ENCODE results near the gene PCDHGA7. TPM values are rescaled to one million over a fixed set of nuclear protein-coding genes. Genes with fewer than 3 reads are reported as not detected.

The PCDHGA7 gene
- total and polyA plus RNA-seq, 11 donors, result 1.4 to 14.1 (median 7.5) TPM

DNA sequence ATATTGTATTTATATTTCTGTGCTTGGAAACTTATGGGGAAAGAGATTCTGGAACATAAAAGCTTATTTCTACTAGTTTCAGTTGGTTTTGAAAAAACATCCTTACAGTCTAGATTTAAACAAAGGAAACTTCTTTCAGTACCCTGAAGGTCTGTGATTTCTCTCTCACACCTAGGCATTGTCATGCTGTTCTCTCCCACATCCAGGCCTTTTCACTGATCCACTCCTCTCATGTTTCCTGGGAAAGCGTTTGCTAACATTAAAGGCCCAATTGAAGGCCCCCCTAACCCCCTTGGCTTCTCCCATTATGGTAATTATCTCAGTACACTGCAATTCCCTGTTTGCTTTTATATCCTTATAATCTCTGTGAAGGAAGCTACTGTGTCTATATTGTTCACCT lies 39.8 kb upstream of the PCDHGA7 start:
- H3K27me3 ChIP-seq, result peaks cover 0 to 28% (median 0%) of the 10 kb centered on the region in 9 donors
- no peak for DNase-seq
- ATAC-seq, result peak; percentile 50 to 69 (median 59)
- H3K36me3 ChIP-seq, result peaks cover 0 to 4% (median 0%) of the 10 kb centered on the region in 9 donors
- intact Hi-C loops (cut with DNase I), result loop anchor here in 3 of 10 donors (5.0 to 10.0 kb wide), 4 partner anchors 62 to 220 kb away; partner anchors contain the start of genes PCDHGA9 (in 1 of the 3) and PCDHGB6 (in 1 of the 3)
- peaks cover 0 to 10% (median 0%) of the 10 kb centered on the region in 12 donors for H3K4me1 ChIP-seq
- peak overlapping the region; percentile 55 to 82 (median 72) for H3K27ac ChIP-seq
- H3K4me3 ChIP-seq, result peak overlapping the region in 10 of 12 donors; percentile 21 to 61 (median 46)
- TF ChIP-seq, protein P1, sequence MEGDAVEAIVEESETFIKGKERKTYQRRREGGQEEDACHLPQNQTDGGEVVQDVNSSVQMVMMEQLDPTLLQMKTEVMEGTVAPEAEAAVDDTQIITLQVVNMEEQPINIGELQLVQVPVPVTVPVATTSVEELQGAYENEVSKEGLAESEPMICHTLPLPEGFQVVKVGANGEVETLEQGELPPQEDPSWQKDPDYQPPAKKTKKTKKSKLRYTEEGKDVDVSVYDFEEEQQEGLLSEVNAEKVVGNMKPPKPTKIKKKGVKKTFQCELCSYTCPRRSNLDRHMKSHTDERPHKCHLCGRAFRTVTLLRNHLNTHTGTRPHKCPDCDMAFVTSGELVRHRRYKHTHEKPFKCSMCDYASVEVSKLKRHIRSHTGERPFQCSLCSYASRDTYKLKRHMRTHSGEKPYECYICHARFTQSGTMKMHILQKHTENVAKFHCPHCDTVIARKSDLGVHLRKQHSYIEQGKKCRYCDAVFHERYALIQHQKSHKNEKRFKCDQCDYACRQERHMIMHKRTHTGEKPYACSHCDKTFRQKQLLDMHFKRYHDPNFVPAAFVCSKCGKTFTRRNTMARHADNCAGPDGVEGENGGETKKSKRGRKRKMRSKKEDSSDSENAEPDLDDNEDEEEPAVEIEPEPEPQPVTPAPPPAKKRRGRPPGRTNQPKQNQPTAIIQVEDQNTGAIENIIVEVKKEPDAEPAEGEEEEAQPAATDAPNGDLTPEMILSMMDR (IDR thresholded peaks at IDR 0.05), result no peak
- TF ChIP-seq POLR2A (IDR thresholded peaks at IDR 0.05), result no peak
- WGBS, 4 donors, result 16 to 21% (median 17%) methylated on average over 1 of the region's 1 CpG
- peaks cover 0 to 97% (median 47%) of the 10 kb centered on the region in 12 donors for H3K9me3 ChIP-seq

DNA sequence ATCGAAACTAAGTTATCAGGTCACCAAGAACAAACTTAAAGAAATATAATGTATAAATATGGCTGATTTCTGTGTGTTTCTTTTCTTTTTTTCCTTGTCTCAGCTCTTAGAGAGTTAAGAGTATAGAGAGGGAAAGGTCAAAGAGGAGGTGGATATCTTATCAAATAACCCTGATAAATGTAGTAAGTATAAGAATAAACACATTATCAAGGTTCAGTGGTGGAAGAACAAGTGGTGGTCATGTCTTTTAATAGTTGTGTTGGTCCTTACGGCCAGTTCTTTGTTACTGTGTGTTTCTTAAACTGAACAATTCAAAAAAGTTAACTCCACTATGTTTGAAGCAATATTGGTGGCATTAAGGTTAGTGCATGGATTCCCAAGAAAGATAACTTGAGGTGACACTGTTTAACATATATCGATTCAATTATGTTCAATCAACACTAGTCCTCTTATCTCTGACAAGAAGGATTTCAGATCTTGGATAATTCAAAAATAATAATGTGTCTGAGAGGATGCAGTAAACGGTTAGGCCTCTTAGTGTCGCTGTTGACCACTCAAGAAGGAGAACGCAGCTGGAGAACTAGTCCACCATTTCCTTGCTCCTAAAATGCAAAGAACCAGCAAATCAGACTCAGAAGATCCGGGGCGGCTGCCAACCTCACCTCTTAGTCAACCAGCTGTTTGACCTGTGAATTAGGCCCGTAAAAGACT lies 39.1 kb upstream of the PCDHGA7 start, which contains the start of gene PCDHGA3:
TSS of gene PCDHGA3 (plus strand) at position 588 of the 711 bp plus-strand sequence. CDS start 205 bp downstream, outside the sequence.
- H3K27ac ChIP-seq, result peak within 1 kb of the TSS; percentile 57 to 82 (median 72)
- no peak for TF ChIP-seq POLR2A (IDR thresholded peaks at IDR 0.05)
- TF ChIP-seq, protein P1 (IDR thresholded peaks at IDR 0.05), result peak; percentile 34 to 61 (median 54)
- intact Hi-C loops (cut with DNase I), result loop anchor here in 3 of 10 donors (5.0 to 10.0 kb wide), 4 partner anchors 61 to 219 kb away; partner anchors contain the start of genes PCDHGA9 (in 1 of the 3) and PCDHGB6 (in 1 of the 3)
- H3K36me3 ChIP-seq, result peaks cover 0 to 7% (median 0%) of the 10 kb centered on the region in 9 donors
- peaks cover 0 to 8% (median 0%) of the 10 kb centered on the region in 12 donors for H3K4me1 ChIP-seq
- peaks cover 0 to 97% (median 46%) of the 10 kb centered on the region in 12 donors for H3K9me3 ChIP-seq
- WGBS, 4 donors, result 17 to 22% (median 19%) methylated on average over 9 of the region's 9 CpGs
- peaks cover 0 to 28% (median 0%) of the 10 kb centered on the region in 9 donors for H3K27me3 ChIP-seq
- DNase-seq (peak in 2 of 5 donors; percentile 46 to 56), ATAC-seq (peak; percentile 58 to 63 (median 62))
- peak within 1 kb of the TSS in 11 of 12 donors; percentile 32 to 64 (median 50) for H3K4me3 ChIP-seq

DNA sequence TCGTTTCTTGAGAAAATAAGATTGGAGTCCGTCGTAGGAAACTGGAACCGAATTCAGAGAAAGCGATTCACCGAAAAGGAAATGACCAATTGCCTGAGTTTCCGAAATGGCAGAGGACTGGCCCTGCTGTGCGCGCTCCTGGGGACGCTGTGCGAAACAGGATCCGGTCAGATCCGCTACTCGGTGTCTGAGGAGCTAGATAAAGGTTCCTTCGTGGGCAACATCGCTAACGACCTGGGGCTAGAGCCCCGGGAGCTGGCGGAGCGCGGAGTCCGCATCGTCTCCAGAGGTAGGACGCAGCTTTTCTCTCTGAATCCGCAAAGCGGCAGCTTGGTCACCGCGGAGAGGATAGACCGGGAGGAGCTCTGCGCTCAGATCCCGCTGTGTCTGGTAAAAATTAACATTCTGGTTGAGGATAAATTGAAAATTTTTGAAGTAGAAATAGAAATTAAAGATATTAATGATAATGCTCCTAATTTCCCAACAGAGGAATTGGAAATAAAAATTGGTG lies 38.5 kb upstream of the PCDHGA7 start:
- DNase-seq (no peak), ATAC-seq (peak in 3 of 4 donors; percentile 13 to 46 (median 35))
- Histone ChIP-seq H3K27me3 (peaks cover 0 to 25% (median 0%) of the 10 kb centered on the region in 9 donors), H3K4me3 (peak overlapping the region in 11 of 12 donors; percentile 32 to 64 (median 50)), H3K36me3 (peaks cover 0 to 7% (median 0%) of the 10 kb centered on the region in 9 donors), H3K4me1 (peaks cover 0 to 8% (median 0%) of the 10 kb centered on the region in 12 donors), H3K27ac (peak overlapping the region; percentile 55 to 82 (median 72)), H3K9me3 (peaks cover 0 to 97% (median 43%) of the 10 kb centered on the region in 12 donors)
- intact Hi-C loops (cut with DNase I), result loop anchor here in 3 of 10 donors (5.0 to 10.0 kb wide), 4 partner anchors 61 to 218 kb away; partner anchors contain the start of genes PCDHGA9 (in 1 of the 3) and PCDHGB6 (in 1 of the 3)
- TF ChIP-seq, protein P1 (IDR thresholded peaks at IDR 0.05), result no peak
- TF ChIP-seq POLR2A (IDR thresholded peaks at IDR 0.05), result no peak
- 18 to 22% (median 20%) methylated on average over 28 to 31 of the region's 31 CpGs for WGBS, 4 donors

Data from heart left ventricle (tissue), 16 donors.